K562 treated with DMSO at 1 percent for 48 hours (cell line): ENCODE data around the gene LRRN3. TPM values are rescaled to one million over a fixed set of nuclear protein-coding genes. Genes with fewer than 3 reads are reported as not detected.

Source experiments
- total RNA-seq: library from RNA; unstranded; fragments of 300-600 nt; gene quantifications from 2 replicates; pipeline ENCODE4 v1.2.3, GENCODE V29; 2022; ENCODE audit warnings: low replicate concordance; ENCODE audit errors: extremely low read depth

LRRN3 gene
- not detected in 2 replicates for total RNA-seq

GRCh38 chr7:111090846-111091245, at the start of gene LRRN3:
LRRN3 (plus strand) TSS chr7:111091127; CDS start chr7:111122773, 31,646 bp downstream.

